ENCODE data around the gene FBXW5. TPM values are rescaled to one million over a fixed set of nuclear protein-coding genes. Genes with fewer than 3 reads are reported as not detected.

The FBXW5 gene
- total and polyA plus RNA-seq, 8 donors: 47.7 to 435 (median 120) TPM

DNA sequence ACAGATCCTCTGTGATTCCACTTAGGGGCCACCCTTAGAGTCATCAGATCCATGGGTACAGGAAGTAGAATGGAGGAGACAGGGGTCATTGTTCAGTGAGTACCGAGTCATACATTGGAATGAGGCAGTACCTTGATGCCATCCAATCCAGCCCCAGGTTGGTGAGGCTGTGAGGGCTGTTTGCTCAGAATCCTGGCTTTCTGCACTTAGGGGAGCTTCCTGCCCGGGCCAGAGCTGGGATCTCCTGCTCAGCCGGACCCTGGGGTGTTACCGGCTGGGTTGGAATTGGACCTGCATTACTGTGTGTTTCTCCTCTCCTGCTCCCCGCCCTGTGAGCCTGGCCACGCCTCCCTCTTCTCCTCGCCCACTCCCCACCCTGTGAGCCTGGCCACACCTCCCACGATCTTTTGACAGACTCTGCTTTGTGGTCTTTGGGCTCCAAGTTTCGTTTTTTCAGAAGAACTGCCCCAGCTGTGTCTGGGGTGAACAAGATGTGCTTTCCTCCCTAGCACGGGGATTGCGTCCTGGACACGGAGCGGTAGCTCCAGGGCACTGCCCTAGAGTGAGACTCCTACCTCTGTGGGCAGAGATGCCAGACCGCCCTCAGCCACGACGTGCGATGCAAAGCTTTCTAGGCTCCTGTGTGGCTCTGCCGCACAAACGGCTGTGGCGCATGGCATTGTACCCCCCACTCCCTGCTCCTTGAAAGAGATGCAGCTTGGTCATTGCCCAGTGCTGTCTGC, 42.9 kb downstream of the FBXW5 start:
- H3K4me1 ChIP-seq: peaks cover 34 to 61% (median 38%) of the 10 kb centered on the region in 4 donors
- intact Hi-C loops (cut with DNase I; ENCODE audit: low total_unique reads): no loop called here

DNA sequence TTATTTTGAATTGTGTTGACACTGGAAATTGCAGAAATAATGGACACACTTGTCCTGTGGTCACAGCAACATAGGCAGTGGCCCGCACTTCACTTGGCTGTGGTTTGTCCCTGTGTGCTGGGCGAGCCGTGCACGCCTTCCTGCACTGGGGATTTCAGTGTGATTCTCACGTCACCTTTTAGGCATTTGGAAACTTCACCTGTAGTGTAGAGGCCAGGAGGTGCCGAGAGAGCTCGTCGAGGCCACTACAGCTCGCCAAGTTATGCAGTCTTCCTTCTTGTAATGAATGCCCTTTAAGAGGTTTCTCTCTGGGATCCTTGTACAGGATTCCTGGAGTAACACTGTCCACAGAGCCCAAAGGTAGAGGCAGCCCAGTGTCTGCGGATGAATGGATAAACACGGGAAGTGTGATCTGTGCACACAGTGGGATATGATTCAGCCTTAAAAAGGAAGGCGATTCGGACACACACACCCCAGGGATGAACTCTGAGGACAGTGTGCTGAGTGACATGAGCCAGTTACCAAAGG, 43.5 kb downstream of the FBXW5 start:
- TF ChIP-seq, protein P1, sequence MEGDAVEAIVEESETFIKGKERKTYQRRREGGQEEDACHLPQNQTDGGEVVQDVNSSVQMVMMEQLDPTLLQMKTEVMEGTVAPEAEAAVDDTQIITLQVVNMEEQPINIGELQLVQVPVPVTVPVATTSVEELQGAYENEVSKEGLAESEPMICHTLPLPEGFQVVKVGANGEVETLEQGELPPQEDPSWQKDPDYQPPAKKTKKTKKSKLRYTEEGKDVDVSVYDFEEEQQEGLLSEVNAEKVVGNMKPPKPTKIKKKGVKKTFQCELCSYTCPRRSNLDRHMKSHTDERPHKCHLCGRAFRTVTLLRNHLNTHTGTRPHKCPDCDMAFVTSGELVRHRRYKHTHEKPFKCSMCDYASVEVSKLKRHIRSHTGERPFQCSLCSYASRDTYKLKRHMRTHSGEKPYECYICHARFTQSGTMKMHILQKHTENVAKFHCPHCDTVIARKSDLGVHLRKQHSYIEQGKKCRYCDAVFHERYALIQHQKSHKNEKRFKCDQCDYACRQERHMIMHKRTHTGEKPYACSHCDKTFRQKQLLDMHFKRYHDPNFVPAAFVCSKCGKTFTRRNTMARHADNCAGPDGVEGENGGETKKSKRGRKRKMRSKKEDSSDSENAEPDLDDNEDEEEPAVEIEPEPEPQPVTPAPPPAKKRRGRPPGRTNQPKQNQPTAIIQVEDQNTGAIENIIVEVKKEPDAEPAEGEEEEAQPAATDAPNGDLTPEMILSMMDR (IDR thresholded peaks at IDR 0.05): no peak
- TF ChIP-seq EP300 (IDR thresholded peaks at IDR 0.05) (no peak), POLR2AphosphoS5 (IDR thresholded peaks at IDR 0.05) (no peak), POLR2A (IDR thresholded peaks at IDR 0.05) (no peak)
- Histone ChIP-seq H3K27ac (peak overlapping the region; percentile 73 to 92 (median 84)), H3K4me3 (peak overlapping the region in 1 of 4 donors; percentile 31), H3K9me3 (no peaks in the 10 kb centered on the region), H3K27me3 (no peaks in the 10 kb centered on the region), H3K36me3 (peaks cover 3 to 46% (median 31%) of the 10 kb centered on the region in 4 donors), H3K4me1 (peaks cover 34 to 61% (median 38%) of the 10 kb centered on the region in 4 donors)
- intact Hi-C loops (cut with DNase I; ENCODE audit: low total_unique reads): no loop called here
- DNase-seq: peak in 1 of 2 donors; percentile 36
- WGBS, 5 donors: 44 to 70% (median 55%) methylated on average over 13 of the region's 13 CpGs

More for the DNA sequence above, 42.9 kb downstream of the FBXW5 start:
- Histone ChIP-seq H3K27me3 (no peaks in the 10 kb centered on the region), H3K27ac (peak overlapping the region; percentile 73 to 92 (median 84)), H3K4me3 (peak overlapping the region in 3 of 4 donors; percentile 13 to 31 (median 13)), H3K9me3 (no peaks in the 10 kb centered on the region), H3K36me3 (peaks cover 3 to 48% (median 35%) of the 10 kb centered on the region in 4 donors)
- TF ChIP-seq POLR2A (IDR thresholded peaks at IDR 0.05) (no peak), POLR2AphosphoS5 (IDR thresholded peaks at IDR 0.05) (peak in 1 of 3 donors; percentile 21)
- 11 to 28% (median 16%) methylated on average over 17 to 20 of the region's 20 CpGs for WGBS, 5 donors
- peak; percentile 57 to 64 for DNase-seq

- Histone ChIP-seq H3K4me1 (peaks cover 34 to 61% (median 38%) of the 10 kb centered on the region in 4 donors), H3K27me3 (no peaks in the 10 kb centered on the region), H3K9me3 (no peaks in the 10 kb centered on the region), H3K4me3 (no peak overlapping the region), H3K36me3 (peaks cover 3 to 44% (median 29%) of the 10 kb centered on the region in 4 donors), H3K27ac (peak overlapping the region; percentile 25 to 92 (median 84))
- intact Hi-C loops (cut with DNase I; ENCODE audit: low total_unique reads): no loop called here
- DNase-seq: no peak
- TF ChIP-seq POLR2AphosphoS5 (IDR thresholded peaks at IDR 0.05): no peak
- TF ChIP-seq, protein P1 (IDR thresholded peaks at IDR 0.05): no peak
- no peak for TF ChIP-seq POLR2A (IDR thresholded peaks at IDR 0.05)
- TF ChIP-seq EP300 (IDR thresholded peaks at IDR 0.05): no peak
- 86 to 92% (median 87%) methylated on average over 8 to 10 of the region's 10 CpGs for WGBS, 5 donors
These were observed 44.0 kb downstream of the FBXW5 start for GRCh38 chr9:136900556-136900955.

- Histone ChIP-seq H3K27ac (peak overlapping the region in 2 of 5 donors; percentile 11 to 89), H3K4me3 (no peak overlapping the region), H3K27me3 (no peaks in the 10 kb centered on the region), H3K4me1 (peaks cover 34 to 57% (median 40%) of the 10 kb centered on the region in 4 donors), H3K9me3 (no peaks in the 10 kb centered on the region), H3K36me3 (peaks cover 3 to 52% (median 36%) of the 10 kb centered on the region in 4 donors)
- intact Hi-C loops (cut with DNase I; ENCODE audit: low total_unique reads): no loop called here
- DNase-seq: peak; percentile 36 to 45
- 33 to 60% (median 52%) methylated on average over 9 of the region's 9 CpGs for WGBS, 5 donors
- no peak for TF ChIP-seq POLR2A (IDR thresholded peaks at IDR 0.05)
- TF ChIP-seq POLR2AphosphoS5 (IDR thresholded peaks at IDR 0.05): peak in 1 of 3 donors; percentile 10
These were observed 45.3 kb downstream of the FBXW5 start for GRCh38 chr9:136899196-136899595.

DNA sequence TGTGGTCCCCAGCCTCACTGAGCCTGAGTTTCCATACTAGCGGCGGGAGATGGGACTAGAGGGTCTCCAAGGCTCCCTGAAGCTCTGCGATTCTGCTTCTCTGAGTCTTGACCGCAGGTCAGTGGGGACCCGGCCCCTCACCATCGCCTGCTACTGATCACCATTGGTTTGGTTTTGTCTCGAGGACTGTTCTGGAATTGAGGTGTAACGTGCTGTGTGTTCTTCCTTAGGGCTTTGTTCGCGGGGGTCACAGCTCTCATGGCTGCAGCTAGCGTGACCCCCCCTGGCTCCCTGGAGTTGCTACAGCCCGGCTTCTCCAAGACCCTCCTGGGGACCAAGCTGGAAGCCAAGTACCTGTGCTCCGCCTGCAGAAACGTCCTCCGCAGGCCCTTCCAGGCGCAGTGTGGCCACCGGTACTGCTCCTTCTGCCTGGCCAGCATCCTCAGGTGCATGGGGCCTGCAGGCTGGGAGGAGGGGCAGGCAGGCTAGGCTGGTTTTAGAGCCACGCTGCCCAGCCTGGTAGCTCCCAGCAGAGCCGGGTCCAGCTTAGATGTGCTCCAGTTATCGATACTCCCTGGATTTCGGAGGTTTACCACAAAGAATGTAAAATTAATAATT, 45.9 kb downstream of the FBXW5 start:
- 93 to 95% (median 95%) methylated on average over 14 to 21 of the region's 21 CpGs for WGBS, 5 donors
- DNase-seq: no peak
- Histone ChIP-seq H3K27ac (peak overlapping the region in 2 of 5 donors; percentile 29 to 89), H3K36me3 (peaks cover 3 to 53% (median 37%) of the 10 kb centered on the region in 4 donors), H3K9me3 (no peaks in the 10 kb centered on the region), H3K4me1 (peaks cover 30 to 51% (median 38%) of the 10 kb centered on the region in 4 donors), H3K4me3 (no peak overlapping the region), H3K27me3 (no peaks in the 10 kb centered on the region)
- intact Hi-C loops (cut with DNase I; ENCODE audit: low total_unique reads): no loop called here
- TF ChIP-seq POLR2A (IDR thresholded peaks at IDR 0.05) (no peak), POLR2AphosphoS5 (IDR thresholded peaks at IDR 0.05) (no peak), EP300 (IDR thresholded peaks at IDR 0.05) (no peak)
- TF ChIP-seq, protein P1 (IDR thresholded peaks at IDR 0.05): no peak

Measured in stomach (tissue), 9 donors.